H1 (cell line): ENCODE measurements around the gene RNF145. TPM values are rescaled to one million over a fixed set of nuclear protein-coding genes. Genes with fewer than 3 reads are reported as not detected.

ENCODE experiments used
- BACH1 ChIP-seq: IDR thresholded peaks from 2 replicates; pipeline ENCODE4 v1.6.1; 2012; ENCODE audit warnings: low read length, improper control_type of control experiment
- KDM5A ChIP-seq: fragments of 200-600 bp; IDR thresholded peaks from 2 replicates; pipeline ENCODE4 v1.7.1; 2012; ENCODE audit warnings: mild to moderate bottlenecking, low read length, inconsistent platforms, mixed read lengths
- PHF8 ChIP-seq: fragments of 200-600 bp; sonication (generic); conservative IDR thresholded peaks from 2 replicates; pipeline ENCODE4 v1.7.1; 2012; ENCODE audit warnings: low read depth, mild to moderate bottlenecking, inconsistent platforms, low read length, moderate library complexity
- RNF2 ChIP-seq: fragments of 200-900, 300-1000 bp; sonication (generic); IDR thresholded peaks from 2 replicates; pipeline ENCODE4 v1.7.1; 2016; ENCODE audit warnings: borderline replicate concordance, low read depth, mild to moderate bottlenecking, antibody characterized with exemption, low read length; ENCODE audit not compliant: poor library complexity, severe bottlenecking; ENCODE audit errors: missing control alignments
- ZNF274 ChIP-seq: IDR thresholded peaks from 2 replicates; pipeline ENCODE4 v1.7.0; 2012; ENCODE audit warnings: low read length, borderline replicate concordance; ENCODE audit errors: extremely low read depth
- polyA plus RNA-seq, 7 experiments: library from polyadenylated mRNA; depleted of rRNA in 3 of 7; stranded (reverse) in 5 of 7; unstranded in 2 of 7; fragments of >200 nt in 5 of 7; fragments of 200-250 nt in 2 of 7; gene quantifications; 1 replicate in 5 of 7; 2 replicates in 1 of 7; 4 replicates in 1 of 7; pipeline versions ENCODE4 v1.2.1 to v1.2.3, GENCODE V29; 2011 to 2013; ENCODE audit warnings: missing spikeins in 2 of 7, mixed read lengths in 2 of 7
- total RNA-seq: library from RNA; stranded (reverse); fragmentation: NEBNext Ultra II Directional; extraction: Animal tissue kit (Norgen Biotek cat#: 25700); gene quantifications from 2 replicates; pipeline ENCODE4 v1.2.1, GENCODE V29; 2021

Gene RNF145
- total and polyA plus RNA-seq, 2 of the 8 experiments (the other 6 are each of a cell fraction or from before 2014, with no cell fraction given) = 34.2 to 72.5 TPM

- no peak for TF ChIP-seq ZNF274
- TF ChIP-seq KDM5A = no peak
- TF ChIP-seq PHF8 = no peak
- TF ChIP-seq BACH1 = no peak
- TF ChIP-seq RNF2 = no peak
Measured at GRCh38 chr5:159190170-159190569, 19.2 kb downstream of the RNF145 start (continued).
